H1 (cell line): Measurements from ENCODE around the gene CDH16. TPM values are rescaled to one million over a fixed set of nuclear protein-coding genes. Genes with fewer than 3 reads are reported as not detected.

Source experiments
- CTCF ChIA-PET: fragments of 300-600 bp; sonication (Branson Sonifier 250); formaldehyde crosslinking; loops from one replicate; lab custom pipeline; 2021; ENCODE audit not compliant: partially characterized antibody; lab: Charles Lee
- POLR2A ChIA-PET: fragments of 300-600 bp; sonication (Branson Sonifier 250); formaldehyde crosslinking; loops from one replicate; lab custom pipeline; 2021; ENCODE audit warnings: inconsistent platforms; ENCODE audit not compliant: partially characterized antibody; lab: Charles Lee
- DNase-seq, 2 experiments: peaks; one replicate each; pipeline versions ENCODE4 v3.0.0 to v3.0.0-alpha.2; 2010 to 2022; ENCODE audit warnings: low spot score in 2 of 2, low read depth in 1 of 2, mixed read lengths in 1 of 2
- FAIRE-seq: peaks from 2 replicates; lab custom pipeline; 2011; peaks lifted over from hg19 to GRCh38; lab: Jason Lieb, UNC
- H2AFZ ChIP-seq: 2 replicates; pipeline ENCODE4 v1.8.1; 2012; ENCODE audit warnings: low read length, inconsistent platforms
- H2AK5ac ChIP-seq: 2 replicates; pipeline ENCODE4 v1.6.1; 2013; ENCODE audit warnings: low read depth, low read length
- H2BK120ac ChIP-seq: replicated peaks from 2 replicates; pipeline ENCODE3; 2013; ENCODE audit warnings: low read depth, low read length, inconsistent platforms
- H2BK12ac ChIP-seq: 2 replicates; pipeline ENCODE4 v1.6.1; 2013; ENCODE audit warnings: low read depth, low read length
- H2BK15ac ChIP-seq: 2 replicates; pipeline ENCODE4 v1.6.1; 2013; ENCODE audit warnings: low read length
- H2BK20ac ChIP-seq: 2 replicates; pipeline ENCODE4 v1.6.1; 2013; ENCODE audit warnings: low read length
- H2BK5ac ChIP-seq: 2 replicates; pipeline ENCODE4 v1.6.1; 2013; ENCODE audit warnings: low read depth, low read length
- H3K14ac ChIP-seq: 2 replicates; pipeline ENCODE4 v1.6.1; 2013; ENCODE audit warnings: inconsistent platforms; ENCODE audit not compliant: insufficient read length
- H3K18ac ChIP-seq: 2 replicates; pipeline ENCODE4 v1.6.1; 2013; ENCODE audit warnings: low read length; ENCODE audit errors: extremely low read depth
- H3K23ac ChIP-seq: 2 replicates; pipeline ENCODE4 v1.6.1; 2013; ENCODE audit warnings: inconsistent platforms; ENCODE audit not compliant: insufficient read length
- H3K23me2 ChIP-seq: 2 replicates; pipeline ENCODE4 v1.6.1; 2013; ENCODE audit warnings: low read depth, low read length
- H3K27ac ChIP-seq: 2 replicates; pipeline ENCODE4 v1.6.1; 2011; ENCODE audit warnings: low read depth, low read length, inconsistent platforms
- H3K27me3 ChIP-seq, 4 experiments: replicated peaks in 1 of 4; 1 replicate in 1 of 4; 2 replicates in 3 of 4; pipeline versions ENCODE4 v1.6.1 to v1.8.1; 2011 to 2013; ENCODE audit warnings: low read length in 3 of 4, mild to moderate bottlenecking in 3 of 4, inconsistent platforms in 2 of 4, mixed read lengths in 2 of 4, moderate library complexity in 1 of 4; ENCODE audit not compliant: control insufficient read depth in 3 of 4, insufficient read depth in 3 of 4; ENCODE audit errors: extremely low read depth in 1 of 4
- H3K36me3 ChIP-seq, 4 experiments: 2 replicates each; pipeline versions ENCODE4 v1.6.1 to v1.8.1; 2011 to 2013; ENCODE audit warnings: mild to moderate bottlenecking in 4 of 4, low read length in 3 of 4, moderate library complexity in 2 of 4, control low read depth in 1 of 4, inconsistent platforms in 1 of 4; ENCODE audit not compliant: insufficient read depth in 4 of 4, control insufficient read depth in 2 of 4
- H3K4ac ChIP-seq: replicated peaks from 2 replicates; pipeline ENCODE3; 2013; ENCODE audit warnings: low read length, low read depth, mixed read lengths, inconsistent platforms; ENCODE audit not compliant: insufficient read length
- H3K4me1 ChIP-seq, 4 experiments: replicated peaks in 1 of 4; 1 replicate in 1 of 4; 2 replicates in 3 of 4; pipeline versions ENCODE4 v1.6.1 to v1.8.1; 2011 to 2013; ENCODE audit warnings: low read length in 3 of 4, inconsistent platforms in 2 of 4, mixed read lengths in 1 of 4; ENCODE audit not compliant: insufficient read depth in 4 of 4, control insufficient read depth in 3 of 4
- H3K4me2 ChIP-seq, 2 experiments: 2 replicates each; pipeline versions ENCODE4 v1.6.1 to v1.8.1; 2011 to 2013; ENCODE audit warnings: low read depth in 2 of 2, low read length in 2 of 2, control low read depth in 1 of 2, inconsistent platforms in 1 of 2, mild to moderate bottlenecking in 1 of 2; ENCODE audit not compliant: insufficient read depth in 1 of 2
- H3K4me3 ChIP-seq, 4 experiments: fragments of 200-600, 300-600 bp in 1 of 4; sonication (generic), shearing (Covaris generic), sonication (Bioruptor Twin) in 1 of 4; 2 replicates each; pipeline versions ENCODE4 v1.5.1 to v1.8.1; 2011 to 2016; ENCODE audit warnings: low read length in 4 of 4, low read depth in 3 of 4, control low read depth in 2 of 4, inconsistent platforms in 2 of 4, mild to moderate bottlenecking in 2 of 4, mixed read lengths in 1 of 4, moderate library complexity in 1 of 4; ENCODE audit not compliant: insufficient read depth in 2 of 4; ENCODE audit errors: extremely low read depth in 1 of 4
- H3K56ac ChIP-seq: replicated peaks from 2 replicates; pipeline ENCODE3; 2013; ENCODE audit warnings: low read depth, mild to moderate bottlenecking, mixed read lengths, low read length, inconsistent platforms; ENCODE audit not compliant: insufficient read length
- H3K79me1 ChIP-seq: 2 replicates; pipeline ENCODE4 v1.6.1; 2013; ENCODE audit warnings: low read depth, low read length, control low read depth
- H3K79me2 ChIP-seq, 2 experiments: 2 replicates each; pipeline versions ENCODE4 v1.6.1 to v1.8.1; 2012 to 2013; ENCODE audit warnings: low read length in 2 of 2, mild to moderate bottlenecking in 2 of 2, inconsistent platforms in 1 of 2; ENCODE audit not compliant: insufficient read depth in 2 of 2, control insufficient read depth in 1 of 2
- H3K9ac ChIP-seq, 4 experiments: replicated peaks in 1 of 4; 1 replicate in 1 of 4; 2 replicates in 3 of 4; pipeline versions ENCODE4 v1.6.1 to v1.8.1; 2011 to 2013; ENCODE audit warnings: low read depth in 3 of 4, low read length in 3 of 4, control low read depth in 2 of 4, mild to moderate bottlenecking in 2 of 4, moderate library complexity in 2 of 4, inconsistent platforms in 1 of 4; ENCODE audit errors: extremely low read depth in 1 of 4
- H3K9me3 ChIP-seq, 2 experiments: 2 replicates each; pipeline versions ENCODE4 v1.6.1 to v1.8.1; 2012 to 2013; ENCODE audit warnings: mild to moderate bottlenecking in 2 of 2, moderate library complexity in 2 of 2, control low read depth in 1 of 2, inconsistent platforms in 1 of 2, low read depth in 1 of 2, low read length in 1 of 2, mixed read lengths in 1 of 2; ENCODE audit not compliant: insufficient read depth in 2 of 2
- H4K20me1 ChIP-seq, 2 experiments: replicated peaks in 1 of 2; 2 replicates each; pipeline versions ENCODE3 to v1.8.1; 2011 to 2013; ENCODE audit warnings: inconsistent platforms in 2 of 2, low read length in 2 of 2, mild to moderate bottlenecking in 1 of 2; ENCODE audit not compliant: insufficient read depth in 2 of 2, control insufficient read depth in 1 of 2
- H4K5ac ChIP-seq: 2 replicates; pipeline ENCODE4 v1.6.1; 2013; ENCODE audit warnings: low read length, low read depth, mixed read lengths, inconsistent platforms; ENCODE audit not compliant: insufficient read length
- H4K8ac ChIP-seq: 2 replicates; pipeline ENCODE4 v1.8.0; 2013; ENCODE audit warnings: mild to moderate bottlenecking, moderate library complexity, low read length, inconsistent platforms; ENCODE audit not compliant: insufficient read depth; ENCODE audit errors: extremely low read depth
- H4K91ac ChIP-seq: replicated peaks from 2 replicates; pipeline ENCODE3; 2013; ENCODE audit warnings: low read length, mixed read lengths, inconsistent platforms; ENCODE audit not compliant: insufficient read length
- CTCF ChIP-seq, 3 experiments: IDR thresholded peaks; 1 replicate in 2 of 3; 2 replicates in 1 of 3; pipeline versions ENCODE4 v1.5.1 to v1.6.1; 2011; ENCODE audit warnings: low read length in 3 of 3, mild to moderate bottlenecking in 3 of 3, inconsistent platforms in 2 of 3, low read depth in 1 of 3, moderate library complexity in 1 of 3; ENCODE audit not compliant: insufficient read depth in 1 of 3; ENCODE audit errors: control extremely low read depth in 1 of 3
- E2F6 ChIP-seq: IDR thresholded peaks from 2 replicates; pipeline ENCODE4 v1.6.1; 2012; ENCODE audit warnings: inconsistent platforms
- RNF2 ChIP-seq: fragments of 200-900, 300-1000 bp; sonication (generic); IDR thresholded peaks from 2 replicates; pipeline ENCODE4 v1.7.1; 2016; ENCODE audit warnings: borderline replicate concordance, low read depth, mild to moderate bottlenecking, antibody characterized with exemption, low read length; ENCODE audit not compliant: poor library complexity, severe bottlenecking; ENCODE audit errors: missing control alignments
- WGBS, 2 experiments: shearing (Covaris generic) in 1 of 2; methylation state at CpG; one replicate each; pipeline versions ENCODE4 v1.1.6 to v1.1.7; 2013 to 2015; ENCODE audit warnings: low lambda C conversion rate in 2 of 2, mixed read lengths in 2 of 2, inconsistent platforms in 1 of 2, low coverage in 1 of 2, missing lambda C conversion rate in 1 of 2; ENCODE audit not compliant: insufficient replicate concordance in 2 of 2, insufficient coverage in 1 of 2, insufficient read length in 1 of 2; ENCODE audit errors: extremely low coverage in 1 of 2, missing lambda C conversion rate in 1 of 2; 5-methylcytosine and 5-hydroxymethylcytosine counted together
- polyA plus RNA-seq, 7 experiments: library from polyadenylated mRNA; depleted of rRNA in 3 of 7; stranded (reverse) in 5 of 7; unstranded in 2 of 7; fragments of >200 nt in 5 of 7; fragments of 200-250 nt in 2 of 7; gene quantifications; 1 replicate in 5 of 7; 2 replicates in 1 of 7; 4 replicates in 1 of 7; pipeline versions ENCODE4 v1.2.1 to v1.2.3, GENCODE V29; 2011 to 2013; ENCODE audit warnings: missing spikeins in 2 of 7, mixed read lengths in 2 of 7
- total RNA-seq: library from RNA; stranded (reverse); fragmentation: NEBNext Ultra II Directional; extraction: Animal tissue kit (Norgen Biotek cat#: 25700); gene quantifications from 2 replicates; pipeline ENCODE4 v1.2.1, GENCODE V29; 2021

Gene CDH16
- total and polyA plus RNA-seq, 2 of the 8 experiments (the other 6 are each of a cell fraction or from before 2014, with no cell fraction given): not detected

DNA sequence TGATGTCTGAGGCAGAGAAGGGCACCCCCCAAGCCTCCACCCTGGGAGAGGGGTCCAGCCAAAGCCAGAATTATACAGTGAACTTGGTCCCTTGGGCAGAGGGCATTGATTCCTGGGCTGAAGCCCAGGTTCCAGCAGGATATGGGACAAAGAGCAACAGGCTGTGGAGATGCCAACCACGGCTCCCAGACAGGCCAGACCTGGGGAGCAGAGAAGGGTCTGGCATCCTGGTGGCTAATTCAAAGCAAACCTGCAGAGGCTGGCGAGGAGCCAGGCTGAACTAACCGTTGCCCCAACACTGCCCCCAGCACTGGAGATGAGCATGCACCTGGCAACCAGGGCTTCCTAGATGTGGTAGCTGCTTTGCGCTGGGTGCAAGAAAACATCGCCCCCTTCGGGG is 45.4 kb upstream of the CDH16 start:
- CTCF ChIA-PET: interaction anchor here (0.6 to 12.2 kb wide), 8 partner anchors 8 to 190 kb away, joined by 3 to 130 read pairs (median 4); no protein-coding TSS in a partner anchor
- Histone ChIP-seq H3K9ac (no peak overlapping the region), H3K56ac (no peak overlapping the region), H3K23ac (no peak overlapping the region), H4K5ac (no peak overlapping the region), H4K8ac (no peak overlapping the region), H3K79me2 (no peaks in the 10 kb centered on the region), H3K4me2 (no peak overlapping the region), H3K27me3 (no peaks in the 10 kb centered on the region), H3K23me2 (no peaks in the 10 kb centered on the region), H2BK15ac (no peak overlapping the region), H2BK12ac (no peak overlapping the region), H2BK120ac (no peak overlapping the region), H3K18ac (no peak overlapping the region), H3K4me3 (no peak overlapping the region), H2BK20ac (no peak overlapping the region), H2BK5ac (no peak overlapping the region), H3K9me3 (no peaks in the 10 kb centered on the region), H4K91ac (no peak overlapping the region), H2AFZ (no peak overlapping the region), H3K4me1 (peaks cover 0 to 3% (median under 1%) of the 10 kb centered on the region in 4 experiments; a peak in 3 of 7 replicates), H3K79me1 (no peaks in the 10 kb centered on the region), H3K27ac (no peak overlapping the region), H3K14ac (no peak overlapping the region), H2AK5ac (no peak overlapping the region), H3K4ac (no peak overlapping the region), H3K36me3 (no peaks in the 10 kb centered on the region), H4K20me1 (peaks cover 0 to 1% of the 10 kb centered on the region in 2 experiments)
- FAIRE-seq (no peak), DNase-seq (no peak)
- 96% methylated on average over 6 of the region's 6 CpGs; no CpG with 5 or more reads in 1 of the 2 experiments for WGBS, 2 experiments
- no peak for TF ChIP-seq E2F6
- TF ChIP-seq CTCF (IDR thresholded peaks at IDR 0.05; ENCODE audit: control extremely low read depth in 1 of 3, insufficient read depth in 1 of 3, low read depth in 1 of 3, low read length in 3 of 3): peak in 1 of 3 experiments; percentile 4; a peak in 1 of 4 replicates
- no peak for TF ChIP-seq RNF2
- POLR2A ChIA-PET: no interaction called here
